ENCODE measurements around the gene PRCP.

- no peak for TF ChIP-seq ZFX (IDR thresholded peaks at IDR 0.05)
- no peak for TF ChIP-seq CTCF (conservative IDR thresholded peaks at IDR 0.05)
These were observed 51.4 kb downstream of the PRCP start for GRCh38 chr11:82848829-82849228.
